ENCODE results near the gene KSR2. TPM values are rescaled to one million over a fixed set of nuclear protein-coding genes. Genes with fewer than 3 reads are reported as not detected.

Gene KSR2
- 0.69 to 0.94 TPM (median 0.81 TPM) in 5 replicates for total RNA-seq (2022; extraction: Qiagen RNA extraction)

GRCh38 chr12:117968826-117969659, at the start of gene KSR2:
Gene KSR2, minus strand, starts transcription at chr12:117968990. Its CDS starts 735 bp downstream, at chr12:117968255.

GRCh38 chr12:118016424-118017264, 47.9 kb upstream of the KSR2 start, which contains the start of gene RFC5:
Gene RFC5, plus strand, starts transcription at chr12:118016703. Its CDS starts 125 bp downstream, at chr12:118016828.

Other genes with a start within 250 kb of the KSR2 start
- 35.3 to 40.2 TPM (median 39.6 TPM) in 5 replicates for gene RFC5, start 47.7 kb upstream of the KSR2 start, total RNA-seq (2022; extraction: Qiagen RNA extraction)
- gene WSB2, start 92.2 kb upstream of the KSR2 start, total RNA-seq (2022; extraction: Qiagen RNA extraction): 55.6 to 74.5 TPM (median 68.5 TPM) in 5 replicates
- gene VSIG10, start 135.0 kb upstream of the KSR2 start, total RNA-seq (2022; extraction: Qiagen RNA extraction): 13.6 to 18.6 TPM (median 16.9 TPM) in 5 replicates
- 233 to 290 TPM (median 287 TPM) in 5 replicates for gene PEBP1, start 167.1 kb upstream of the KSR2 start, total RNA-seq (2022; extraction: Qiagen RNA extraction)